Measurements from ENCODE around the gene FARSB.
A peak's percentile ranks its signal among the peaks of the same experiment; 100 is the strongest.

Gene FARSB

DNA sequence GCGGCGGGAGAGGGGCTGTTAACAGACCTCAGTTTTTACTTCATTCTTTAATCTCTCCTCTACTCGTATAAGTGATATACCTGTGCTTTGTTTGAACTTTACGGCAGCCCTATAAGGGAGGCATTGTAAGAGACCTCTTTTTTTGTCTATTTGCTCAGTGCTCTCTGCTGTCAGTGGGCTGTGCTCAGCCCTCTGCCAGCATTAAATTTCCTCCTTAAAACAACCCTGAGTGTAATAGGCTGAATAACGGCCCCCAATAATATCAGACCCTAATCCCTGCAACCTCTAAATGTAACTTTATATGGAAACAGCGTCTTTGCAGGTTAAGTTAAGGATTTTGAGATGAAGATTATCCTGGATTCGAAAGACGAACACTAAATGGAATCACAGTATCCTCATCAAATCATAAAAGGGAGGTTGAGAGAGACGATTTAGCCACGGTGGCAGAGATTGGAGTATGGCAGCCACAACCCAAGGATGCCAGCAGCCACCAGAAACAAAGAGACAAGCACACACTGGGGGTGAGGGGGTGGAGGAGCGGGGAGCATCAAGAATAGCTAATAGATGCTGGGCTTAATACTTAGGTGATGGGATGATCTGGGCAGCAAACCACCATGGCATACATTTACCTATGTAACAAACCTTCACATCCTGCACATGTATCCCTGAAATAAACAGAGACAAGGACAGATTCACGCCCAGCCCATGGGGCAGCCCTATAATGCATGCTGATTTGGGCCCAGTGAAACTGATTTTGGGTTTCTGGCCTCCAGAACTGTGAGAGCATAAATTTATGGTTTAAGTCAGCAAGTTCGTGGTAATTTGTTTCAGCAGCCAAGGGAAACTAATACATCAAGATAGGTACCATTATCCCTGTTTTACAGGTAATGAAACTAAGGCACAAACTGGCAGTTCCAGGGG lies 894 bp upstream of the FARSB start:
- DNase-seq: no peak

DNA sequence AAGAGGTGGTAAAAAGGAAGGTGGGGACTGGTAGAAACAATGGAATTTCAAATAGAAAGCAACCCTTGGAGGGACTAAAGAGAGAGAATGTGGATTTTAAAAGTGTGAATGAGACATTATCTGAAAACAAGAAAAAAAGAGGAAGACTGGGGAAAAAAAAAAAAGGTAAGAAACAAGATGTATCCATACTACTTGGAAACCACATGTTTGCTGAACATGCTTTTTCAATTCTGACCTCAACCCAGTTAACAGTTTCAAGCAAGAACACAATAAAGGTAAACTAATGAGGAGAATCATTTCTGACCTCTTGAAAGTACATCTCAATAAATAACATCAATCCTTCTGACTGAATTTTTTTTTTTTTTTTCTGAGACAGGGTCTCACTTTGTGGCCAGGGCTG lies 2.6 kb downstream of the FARSB start:
- no peak for DNase-seq

DNA sequence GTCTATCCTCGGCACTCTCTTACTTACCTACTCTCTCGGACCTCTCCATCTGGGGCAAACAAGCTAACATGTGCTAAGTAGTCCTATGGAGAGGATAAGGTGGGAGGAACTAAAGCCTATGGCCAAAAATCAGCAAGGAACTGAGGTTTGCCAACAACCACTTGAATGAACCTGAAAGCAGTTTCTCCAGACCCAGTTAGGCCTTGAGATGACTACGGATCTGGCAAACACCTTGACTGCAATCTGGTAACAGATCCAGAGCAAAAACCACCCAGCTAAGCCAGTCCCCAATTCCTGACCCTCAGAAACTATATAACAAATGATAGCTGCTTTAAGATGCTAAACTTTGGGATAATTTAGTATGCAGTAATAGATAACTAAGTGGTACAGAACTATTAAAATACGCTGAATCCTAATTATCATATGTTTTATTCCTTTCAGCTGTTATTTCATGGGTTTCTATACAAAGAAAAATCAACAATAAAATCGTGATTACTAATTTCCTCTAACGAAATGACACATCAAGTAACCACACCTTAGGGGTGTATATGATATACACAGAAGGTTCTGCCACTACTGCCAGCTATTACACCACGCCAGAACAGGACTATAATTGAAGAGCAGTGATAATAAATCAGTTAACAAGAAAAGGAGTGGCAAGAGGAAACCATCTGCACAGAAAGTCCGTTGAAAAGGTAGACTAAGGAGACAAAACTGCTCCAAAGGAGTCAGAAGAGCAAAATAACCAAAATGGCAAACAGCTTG lies 3.2 kb downstream of the FARSB start:
- no peak for DNase-seq

DNA sequence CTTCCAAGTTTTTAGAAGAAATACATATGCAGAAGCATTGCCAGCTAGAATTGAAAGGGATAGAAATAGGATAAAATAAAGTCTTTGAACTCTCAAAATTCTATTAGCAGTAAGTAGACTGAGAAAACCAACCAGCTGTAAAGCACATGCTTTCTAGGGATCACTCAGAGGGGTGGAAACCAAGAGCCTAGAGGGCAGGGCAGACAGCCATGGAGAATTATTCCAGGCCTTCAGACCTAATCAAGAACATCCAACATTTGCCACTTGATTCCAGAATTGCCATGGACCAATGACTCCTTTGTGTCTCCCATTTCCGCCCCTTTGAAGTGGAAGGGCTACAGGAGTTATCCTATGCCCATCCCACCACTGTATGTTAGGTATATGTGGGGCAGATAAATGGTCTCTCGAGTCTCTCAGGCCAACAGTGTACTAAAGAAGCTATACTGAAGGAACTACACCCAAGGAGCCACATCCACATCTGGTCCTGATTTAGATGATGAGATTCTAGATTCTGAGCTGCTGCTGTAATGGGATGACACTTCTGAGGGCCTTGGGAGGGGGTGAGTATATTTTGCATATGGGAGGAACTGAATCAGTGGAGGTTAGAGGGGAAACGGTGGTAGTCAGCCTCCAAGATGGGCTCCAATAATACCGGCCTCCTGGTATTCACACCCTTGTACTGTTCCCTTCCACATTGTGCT lies 4.0 kb downstream of the FARSB start:
- no peak for DNase-seq

DNA sequence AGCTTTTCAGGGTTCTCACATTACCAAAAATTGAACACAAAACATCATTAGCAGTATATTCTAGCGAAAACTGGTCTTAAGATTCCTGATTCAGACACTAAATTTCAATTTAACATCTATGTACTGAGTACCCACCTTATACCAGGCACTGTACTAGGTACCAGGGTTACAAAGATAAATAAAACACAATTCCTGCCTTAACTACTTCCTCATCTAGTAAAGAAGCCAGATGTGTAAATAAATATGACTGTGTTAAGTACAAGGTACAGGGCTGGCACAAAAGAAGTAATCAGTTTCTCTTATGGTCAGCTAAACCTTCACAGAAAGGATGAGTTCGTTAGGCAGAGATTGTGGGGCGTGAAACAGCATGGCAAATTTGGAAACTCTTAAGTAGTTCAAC lies 6.1 kb downstream of the FARSB start:
- DNase-seq: no peak

DNA sequence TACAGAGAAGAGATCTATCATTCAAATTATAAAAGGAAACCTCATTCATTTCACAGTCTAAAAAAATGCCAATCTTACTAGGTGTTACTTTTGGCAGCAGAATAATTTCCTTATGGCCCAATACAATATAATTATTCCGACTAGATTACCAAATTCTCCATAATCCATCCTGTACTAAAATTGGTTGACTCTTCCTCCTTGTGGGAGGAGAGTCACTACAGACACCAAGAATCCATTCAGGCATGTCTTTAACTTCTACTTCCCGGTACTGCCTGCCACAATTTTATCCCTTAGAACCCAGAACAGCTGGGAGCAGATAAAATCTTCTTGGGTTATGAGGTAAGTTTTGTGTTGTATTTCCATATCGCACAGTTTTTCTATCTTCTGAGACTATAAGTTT lies 9.9 kb downstream of the FARSB start:
- DNase-seq: no peak

DNA sequence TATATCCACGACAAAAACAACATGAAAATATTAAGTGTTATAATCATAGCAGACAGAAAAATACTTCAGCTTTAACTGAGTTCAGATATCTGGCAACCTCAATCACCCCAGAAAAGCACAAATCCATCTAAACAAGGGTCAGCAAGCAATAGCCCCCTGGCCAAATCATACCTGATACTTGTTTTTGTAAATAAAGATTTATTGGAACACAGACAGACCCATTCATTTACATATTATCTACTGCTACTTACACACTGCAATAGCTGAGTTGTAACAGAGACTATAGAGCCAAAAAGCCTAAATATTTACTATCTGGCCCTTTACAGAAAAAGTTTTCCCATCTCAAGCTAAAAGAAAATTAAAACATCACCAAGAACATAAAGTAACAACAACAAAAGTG lies 12.8 kb downstream of the FARSB start:
- DNase-seq: no peak

DNA sequence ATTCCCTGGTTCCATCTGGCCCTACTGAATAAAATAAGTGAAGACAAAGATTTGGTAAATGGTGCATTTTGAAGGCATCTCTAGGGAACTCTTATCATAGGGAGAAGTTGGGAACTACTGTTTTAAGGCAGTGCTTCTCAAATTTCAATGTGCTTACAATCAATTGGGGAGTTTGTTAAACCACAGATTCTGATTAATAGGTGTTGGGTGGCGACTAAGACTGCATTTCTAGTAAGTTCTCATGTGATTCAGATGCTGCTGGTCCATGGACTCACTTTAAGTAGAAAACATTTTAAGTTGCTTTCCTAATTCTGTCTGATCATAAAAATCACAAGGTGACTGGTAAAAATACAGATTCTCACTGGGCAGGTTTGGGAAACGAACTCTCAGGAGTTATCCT lies 14.6 kb downstream of the FARSB start:
- no peak for DNase-seq

DNA sequence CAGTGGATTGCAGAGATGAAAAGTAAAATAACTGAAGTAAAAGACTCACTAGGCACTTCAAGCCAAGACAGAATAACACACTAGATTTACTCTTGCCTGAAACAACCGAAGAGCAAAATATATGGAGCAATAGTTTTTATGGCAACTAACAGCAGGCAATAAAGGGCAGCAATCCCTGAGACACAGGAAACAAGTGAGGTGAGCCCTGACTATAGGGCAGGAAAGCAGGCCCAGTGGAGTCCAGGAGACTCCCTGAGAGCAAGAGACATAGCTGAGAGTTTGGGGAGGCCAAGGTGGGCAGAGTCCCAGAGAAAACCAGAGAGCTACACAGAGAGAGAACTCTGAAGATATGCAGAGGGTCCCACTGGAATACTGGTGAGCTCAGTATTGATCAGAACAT lies 18.8 kb downstream of the FARSB start:
- no peak for DNase-seq

DNA sequence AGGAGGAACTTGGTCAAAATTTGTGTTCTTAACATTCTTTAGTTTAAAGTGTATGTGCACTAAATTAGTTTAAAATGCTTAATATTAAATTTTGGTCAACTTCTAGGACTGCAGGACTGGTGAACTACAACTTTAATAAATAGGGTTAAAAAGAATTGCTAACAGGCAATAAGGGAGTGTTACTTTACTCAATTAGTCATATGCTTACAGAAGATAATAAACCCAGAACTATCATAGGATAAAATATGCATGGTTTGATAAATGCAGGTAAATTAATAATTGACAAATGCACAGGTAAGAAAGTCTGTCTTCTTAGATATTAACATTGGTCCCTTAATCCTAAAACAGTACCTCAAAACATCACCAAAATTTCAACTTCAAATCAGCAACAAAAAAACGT lies 20.6 kb downstream of the FARSB start:
- no peak for DNase-seq

DNA sequence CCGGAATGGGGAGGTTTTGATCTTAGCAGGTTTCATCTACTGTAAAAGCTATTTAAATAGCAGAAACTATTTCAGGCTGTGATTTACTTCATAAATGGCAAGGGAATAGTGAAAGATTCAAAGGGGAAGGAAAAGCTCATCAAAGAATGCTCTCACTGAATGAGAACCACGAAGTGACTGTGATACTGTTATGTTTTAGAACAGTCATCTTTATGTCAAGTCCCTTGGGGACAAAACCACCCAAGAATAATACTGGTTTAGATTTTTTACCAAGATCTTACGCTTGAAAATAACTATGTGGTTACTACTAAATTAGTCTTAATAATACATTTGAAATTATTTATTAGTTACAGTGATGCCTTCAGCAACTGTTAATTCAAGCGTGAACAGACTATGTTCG lies 28.1 kb downstream of the FARSB start:
- no peak for DNase-seq

DNA sequence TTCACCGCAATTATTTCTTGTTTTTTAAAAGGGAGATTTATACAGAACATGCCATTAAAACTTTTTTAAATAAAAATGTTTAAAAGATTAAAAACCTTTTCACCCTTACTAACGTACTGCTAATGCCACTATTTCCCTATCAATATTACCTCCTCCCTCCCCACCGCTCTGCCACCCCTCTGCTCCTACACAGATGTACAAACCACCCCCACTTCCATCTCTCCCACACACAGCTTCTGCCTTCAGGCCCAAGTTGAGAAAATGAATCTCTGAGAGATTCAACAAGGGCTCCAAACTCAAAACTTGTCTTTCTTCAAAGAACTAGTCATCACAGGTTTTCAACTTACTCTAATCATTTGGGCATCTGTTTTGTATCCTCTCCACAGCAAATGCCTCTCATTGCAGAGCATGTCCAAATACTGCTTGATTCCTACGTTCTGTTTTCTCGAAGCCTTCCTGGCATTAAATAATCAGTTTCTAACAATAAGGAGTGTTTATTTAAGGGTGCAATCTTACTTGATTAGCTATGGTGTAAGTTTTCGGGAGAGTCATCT lies 32.1 kb downstream of the FARSB start:
- no peak for DNase-seq

DNA sequence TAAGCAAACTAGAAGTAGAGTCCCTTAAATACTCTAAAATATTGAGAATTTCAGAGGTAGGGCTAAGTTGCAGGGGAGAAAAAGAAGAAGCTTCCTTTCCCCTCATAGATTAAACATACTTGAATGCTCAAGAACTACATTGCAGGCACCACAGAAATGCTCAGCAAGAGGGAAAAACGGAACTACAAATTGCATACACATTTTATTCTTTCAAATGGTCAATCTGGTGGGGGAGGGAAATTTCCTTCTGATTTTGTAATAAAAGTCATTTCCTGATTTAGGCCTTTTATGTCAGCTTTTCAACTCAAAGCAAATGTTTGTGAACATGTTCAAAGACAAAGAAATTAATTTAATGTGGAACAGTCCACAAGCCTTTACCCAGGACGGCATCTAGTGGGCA lies 33.0 kb downstream of the FARSB start:
- no peak for DNase-seq

DNA sequence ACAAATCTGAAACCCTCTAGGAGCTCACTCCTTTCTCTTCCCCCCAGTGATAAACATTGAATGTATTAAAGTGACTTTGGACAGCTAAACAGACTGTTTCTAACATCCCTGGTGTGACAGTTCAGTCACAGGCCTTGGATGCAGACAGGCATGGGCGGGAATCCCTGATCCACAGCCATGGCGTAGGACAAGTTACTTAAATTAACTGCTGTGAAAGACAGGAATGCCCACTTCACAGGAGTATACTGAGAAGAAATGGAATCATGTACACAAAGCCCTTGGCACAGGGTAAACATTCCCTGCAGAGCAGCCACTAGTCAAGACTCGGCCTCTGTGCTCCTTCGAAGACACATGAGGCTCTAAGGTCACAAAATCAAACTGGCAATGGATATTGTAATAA lies 34.0 kb downstream of the FARSB start:
- DNase-seq: no peak

DNA sequence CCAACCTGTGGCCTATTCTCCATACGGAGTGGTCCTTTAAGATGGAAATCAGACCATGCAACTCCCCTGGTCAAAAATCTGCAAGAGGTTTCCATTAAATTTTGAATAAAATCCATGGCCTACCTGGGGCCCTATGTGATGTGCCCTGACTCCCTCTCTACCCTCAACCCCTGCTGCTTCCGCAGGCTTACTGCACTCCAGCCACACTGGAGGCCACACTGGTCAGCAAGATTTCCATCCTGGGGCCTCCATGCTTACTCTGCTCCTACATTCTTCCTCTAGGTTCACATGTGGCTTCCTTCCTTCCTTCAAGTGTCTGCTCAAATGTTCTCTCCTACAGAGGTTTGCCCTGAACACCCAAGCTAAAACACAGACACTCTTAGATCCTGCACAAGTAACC lies 40.6 kb downstream of the FARSB start:
- no peak for DNase-seq

DNA sequence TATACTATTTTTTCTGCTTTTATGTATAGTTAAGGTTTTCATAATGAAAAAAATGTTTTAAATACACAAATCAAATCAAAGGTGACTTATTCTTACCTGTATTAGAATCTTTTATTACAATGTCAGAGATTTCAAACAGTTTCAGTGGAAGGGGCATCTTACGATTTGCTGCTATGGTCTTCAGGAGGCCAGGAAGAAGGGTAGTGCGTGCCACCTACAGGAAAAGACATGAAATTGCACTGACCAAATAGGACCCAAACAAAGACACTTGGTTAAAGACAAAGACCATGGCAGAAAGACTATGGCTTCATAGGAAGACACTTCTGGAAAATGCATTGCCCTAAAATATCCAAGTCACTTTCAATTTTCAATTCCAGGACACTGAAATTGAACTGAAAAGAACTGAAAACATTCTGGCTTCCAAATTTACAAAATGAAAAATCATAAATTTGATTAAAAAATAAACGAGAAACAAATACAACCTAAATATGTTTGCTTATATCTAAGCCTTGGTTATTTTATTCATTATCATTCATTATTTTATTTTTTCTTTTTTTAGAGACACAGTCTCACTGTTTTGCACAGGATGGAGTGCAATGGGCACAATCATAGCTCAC lies 42.1 kb downstream of the FARSB start:
- peak; percentile 7 for DNase-seq

DNA sequence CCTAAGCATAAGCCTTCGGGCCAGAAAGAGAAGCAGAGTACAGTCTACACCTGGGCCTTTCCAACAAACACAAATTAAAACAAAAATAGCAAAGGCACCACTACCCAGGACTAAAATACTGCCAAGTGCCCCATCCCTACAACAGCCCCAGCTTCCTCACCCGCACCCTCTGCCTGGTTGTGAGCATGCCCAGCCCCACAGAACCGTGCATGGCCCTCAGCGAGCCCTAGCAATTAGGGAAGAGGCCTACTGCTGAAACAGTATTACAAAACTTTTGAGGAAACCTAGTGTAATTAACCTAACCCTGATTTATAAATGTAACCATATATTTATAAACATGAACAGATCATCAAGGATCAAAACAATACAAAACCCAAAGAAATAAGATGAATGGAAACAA lies 44.2 kb downstream of the FARSB start:
- no peak for DNase-seq

DNA sequence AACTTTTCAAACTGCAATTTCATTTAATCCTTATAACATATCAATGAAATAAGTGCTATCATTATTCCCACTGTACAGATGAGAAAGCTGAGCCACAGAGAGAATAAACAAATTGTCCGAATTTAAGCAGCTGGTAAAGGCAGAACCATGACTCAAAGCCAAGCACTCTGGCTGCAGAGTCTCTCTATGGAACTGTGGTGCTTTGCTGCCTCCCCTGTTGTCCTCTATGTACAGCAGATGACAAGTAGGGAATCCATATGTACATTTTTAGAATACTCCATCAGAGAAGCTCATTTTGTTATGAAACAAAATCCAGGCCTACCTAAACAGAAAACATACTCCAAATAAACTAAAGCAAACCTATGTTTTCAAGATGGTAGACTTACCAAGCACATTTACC lies 45.1 kb downstream of the FARSB start:
- no peak for DNase-seq

DNA sequence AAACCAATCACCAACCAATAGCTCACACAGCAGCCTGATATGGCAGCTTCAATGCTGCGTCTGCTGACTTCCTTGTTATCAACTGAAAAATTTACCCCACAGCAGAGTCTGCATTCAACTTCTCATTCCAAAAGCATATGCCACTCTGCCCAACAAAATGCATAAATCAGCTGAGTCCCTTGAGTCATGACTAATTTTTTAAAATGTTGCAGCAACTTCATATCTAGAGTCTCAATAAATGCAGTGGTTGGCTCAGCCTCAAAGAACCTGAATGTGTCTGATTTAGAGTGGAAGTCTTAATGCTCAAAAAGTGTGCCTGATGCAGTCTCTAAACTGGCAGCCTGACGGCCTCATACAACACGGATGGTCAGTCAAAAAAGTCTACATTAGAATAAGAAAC lies 46.5 kb downstream of the FARSB start:
- DNase-seq: no peak

DNA sequence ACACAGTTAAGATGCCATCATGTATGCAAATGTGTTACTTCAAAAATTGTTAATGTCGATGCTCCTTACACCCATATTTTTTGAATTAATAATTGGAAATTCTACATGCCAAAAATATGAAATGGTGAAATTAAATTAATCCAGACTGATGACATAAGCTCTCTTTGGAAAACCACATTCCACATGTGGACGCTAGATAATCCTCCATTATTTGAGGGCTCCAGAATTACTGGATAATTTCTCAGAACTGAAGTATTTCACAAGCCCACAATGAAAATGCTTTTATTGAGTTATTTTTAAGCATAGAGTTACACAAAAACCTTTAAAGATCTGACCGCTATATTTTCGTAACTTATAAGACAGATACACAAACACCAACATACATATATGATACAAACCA lies 47.8 kb downstream of the FARSB start:
- no peak for DNase-seq

DNA sequence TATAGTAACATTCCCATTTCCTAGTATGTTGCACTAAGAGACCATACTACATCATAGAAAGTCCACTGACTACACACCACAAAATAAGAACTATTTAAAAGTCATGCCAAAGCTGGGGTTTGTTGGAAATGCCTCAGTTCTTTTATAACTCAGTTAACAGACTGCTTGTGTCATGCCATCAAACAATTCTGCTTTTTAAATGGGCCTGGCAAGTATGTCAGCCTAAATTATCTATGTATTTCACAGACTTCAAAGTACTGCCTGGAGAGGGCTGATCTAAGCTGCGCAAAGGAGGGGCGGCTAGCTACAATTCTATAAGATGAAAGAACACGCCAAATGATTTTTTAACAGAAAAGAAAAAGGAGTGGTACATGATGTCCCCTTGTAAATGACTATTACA lies 49.6 kb downstream of the FARSB start:
- DNase-seq: no peak

DNA sequence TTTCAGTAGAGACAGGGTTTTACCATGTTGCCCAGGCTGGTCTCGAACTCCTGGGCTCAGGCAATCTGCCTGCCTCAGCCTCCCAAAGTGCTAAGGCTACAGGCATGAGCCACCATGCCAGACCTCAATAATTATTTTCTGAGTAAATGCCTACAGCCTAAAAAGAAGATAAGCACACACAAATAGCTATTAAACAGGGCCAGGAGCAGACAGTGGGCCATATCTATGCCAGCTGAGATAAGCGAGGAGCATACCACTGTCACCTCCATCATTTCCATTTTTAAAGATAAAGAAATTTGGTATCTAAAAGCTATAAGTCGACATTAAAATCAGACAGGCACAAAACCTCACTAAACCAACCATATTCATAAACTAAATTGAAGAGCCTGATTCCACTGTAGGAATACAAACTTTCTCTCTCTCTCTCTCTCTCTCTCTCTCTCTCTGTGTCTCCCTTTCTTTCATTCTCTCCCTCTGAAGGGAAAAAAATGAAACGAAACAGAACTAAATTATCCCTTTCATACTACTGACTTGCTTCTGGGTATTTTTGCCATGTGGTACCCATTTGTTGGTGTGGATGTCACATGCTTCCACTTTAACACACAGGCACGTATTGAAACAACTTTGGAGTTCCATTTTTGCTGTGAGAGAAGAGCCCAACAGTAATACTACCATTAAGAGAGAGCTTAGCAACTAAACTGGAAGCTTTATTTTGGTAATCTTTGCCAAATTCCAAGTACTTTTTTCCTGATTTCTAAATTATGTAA lies 51.0 kb downstream of the FARSB start:
- DNase-seq: no peak

Measured in CD4-positive, alpha-beta T cell treated with Interleukin-17A for 4 hours (primary cell).